HepG2 (cell line): ENCODE data around the gene BUD23. TPM values are rescaled to one million over a fixed set of nuclear protein-coding genes. Genes with fewer than 3 reads are reported as not detected.

ENCODE experiments used
- CHCHD3 ChIP-seq: sonication (generic); formaldehyde crosslinking; IDR thresholded peaks from 2 replicates; pipeline ENCODE4 v1.8.0; 2022; ENCODE audit warnings: mild to moderate bottlenecking, missing genetic modification reagents, moderate library complexity
- HOXA7 ChIP-seq: sonication (generic); formaldehyde crosslinking; IDR thresholded peaks from 2 replicates; pipeline ENCODE4 v1.8.1; 2022; ENCODE audit warnings: mild to moderate bottlenecking, missing genetic modification reagents, moderate library complexity
- MAF1 ChIP-seq: sonication (generic); formaldehyde crosslinking; IDR thresholded peaks from 2 replicates; pipeline ENCODE4 v1.5.0; 2020; ENCODE audit warnings: missing genetic modification reagents, borderline replicate concordance
- NR2F2 ChIP-seq: IDR thresholded peaks from 2 replicates; pipeline ENCODE4 v1.6.1; 2012; ENCODE audit warnings: low read depth, inconsistent platforms, borderline replicate concordance
- PHF5A ChIP-seq: IDR thresholded peaks from one replicate; pipeline ENCODE4 v1.6.1; 2018; ENCODE audit warnings: low read depth, missing genetic modification reagents; ENCODE audit not compliant: unreplicated experiment
- SP4 ChIP-seq: sonication (generic); formaldehyde crosslinking; IDR thresholded peaks from 2 replicates; pipeline ENCODE4 v1.8.1; 2023; ENCODE audit warnings: mild to moderate bottlenecking, missing genetic modification reagents
- TBX2 ChIP-seq: sonication (generic); formaldehyde crosslinking; IDR thresholded peaks from 2 replicates; pipeline ENCODE4 v1.5.0; 2020; ENCODE audit warnings: missing genetic modification reagents, mild to moderate bottlenecking, borderline replicate concordance
- YEATS2 ChIP-seq: sonication (generic); formaldehyde crosslinking; IDR thresholded peaks from 2 replicates; pipeline ENCODE4 v1.4.0; 2020; ENCODE audit warnings: missing genetic modification reagents, borderline replicate concordance
- ZIK1 ChIP-seq: sonication (generic); formaldehyde crosslinking; IDR thresholded peaks from 2 replicates; pipeline ENCODE4 v1.5.0; 2020; ENCODE audit warnings: mild to moderate bottlenecking, low read depth, missing genetic modification reagents, borderline replicate concordance
- ZMYM3 ChIP-seq: sonication (generic); formaldehyde crosslinking; IDR thresholded peaks from 2 replicates; pipeline ENCODE4 v1.5.1; 2020; ENCODE audit warnings: mild to moderate bottlenecking, missing genetic modification reagents
- ZNF879 ChIP-seq: sonication (generic); formaldehyde crosslinking; IDR thresholded peaks from 2 replicates; pipeline ENCODE4 v1.8.1; 2023; ENCODE audit warnings: missing genetic modification reagents
- polyA plus RNA-seq, 8 experiments: library from polyadenylated mRNA; depleted of rRNA in 3 of 8; stranded (reverse) in 7 of 8; unstranded in 1 of 8; fragments of >200 nt; fragmentation: Illumina TruSeq in 4 of 8; extraction: Trizol in 4 of 8; gene quantifications; 2 replicates each; pipeline versions ENCODE4 v1.2.1 to v1.2.3, GENCODE V29; 2011 to 2016; ENCODE audit warnings: low read depth in 4 of 8, missing spikeins in 1 of 8, mixed read lengths in 1 of 8; ENCODE audit not compliant: insufficient read depth in 1 of 8
- total RNA-seq, 5 experiments: library from RNA; depleted of rRNA; stranded (reverse); fragments of >200 nt; fragmentation: Illumina TruSeq; extraction: Trizol; gene quantifications; 2 replicates each; pipeline ENCODE4 v1.2.3, GENCODE V29; 2016; ENCODE audit warnings: low read depth in 1 of 5
- TF ChIP-seq, protein P1 (sequence below): sonication (generic); formaldehyde crosslinking; IDR thresholded peaks from 2 replicates; pipeline ENCODE4 v1.4.0; 2020; ENCODE audit warnings: mild to moderate bottlenecking, missing genetic modification reagents
- TF ChIP-seq, protein P2 (sequence below): fragments of 450-650 bp; IDR thresholded peaks from 2 replicates; pipeline ENCODE4 v1.6.1; 2017; ENCODE audit warnings: mild to moderate bottlenecking
- TF ChIP-seq, protein P3 (sequence below): IDR thresholded peaks from 2 replicates; pipeline ENCODE4 v1.6.1; 2016; ENCODE audit warnings: missing biosample characterization, missing genetic modification reagents, low read depth
- TF ChIP-seq, protein P4 (sequence below): IDR thresholded peaks from 2 replicates; pipeline ENCODE4 v1.6.1; 2016; ENCODE audit warnings: missing compliant biosample characterization, missing genetic modification reagents, borderline replicate concordance

Gene BUD23
- total and polyA plus RNA-seq, 2 of the 13 experiments (the other 11 are each of a cell fraction or from before 2014, with no cell fraction given) = 47.5 to 54.5 TPM

DNA sequence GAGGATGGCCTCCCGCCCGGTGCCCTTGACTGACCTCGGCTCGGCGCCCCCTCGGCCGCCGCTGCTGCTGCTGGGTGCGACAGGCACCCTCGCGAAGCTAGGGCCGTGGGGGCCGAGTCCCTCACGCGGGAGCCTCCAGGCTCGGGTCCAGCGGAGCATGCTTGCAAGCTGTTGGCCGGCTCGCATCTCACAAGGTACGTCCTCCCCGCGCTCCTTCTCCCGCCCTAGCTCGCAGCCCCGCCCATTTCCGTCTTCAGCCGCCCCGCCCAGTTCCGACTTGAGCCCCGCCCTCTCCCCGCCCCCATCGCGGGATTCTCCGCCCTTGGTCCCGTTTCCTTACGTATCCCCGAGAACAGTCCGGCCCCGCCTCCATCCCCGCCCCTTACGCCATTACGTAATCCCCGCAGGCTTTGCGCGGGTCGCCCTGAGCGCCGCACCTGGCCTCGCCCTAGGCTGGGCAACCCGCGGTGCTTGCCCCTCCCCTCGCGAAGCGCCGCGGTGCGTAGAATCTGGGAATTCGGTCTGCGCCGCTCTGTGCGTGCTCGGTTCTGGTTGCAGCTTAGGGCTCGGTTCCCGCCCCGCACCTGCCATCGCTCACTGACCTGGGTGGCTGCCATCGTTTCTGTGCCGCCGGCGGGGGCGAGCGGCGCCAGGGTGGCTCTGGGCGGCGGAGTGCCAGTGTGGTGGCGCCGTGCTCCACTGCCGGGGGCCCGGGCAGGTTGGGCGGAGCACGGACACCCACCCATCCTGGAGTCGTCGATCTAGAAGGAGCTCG, 55.4 kb downstream of the BUD23 start, which contains the start of gene ABHD11 (continued):
- TF ChIP-seq, protein P1, sequence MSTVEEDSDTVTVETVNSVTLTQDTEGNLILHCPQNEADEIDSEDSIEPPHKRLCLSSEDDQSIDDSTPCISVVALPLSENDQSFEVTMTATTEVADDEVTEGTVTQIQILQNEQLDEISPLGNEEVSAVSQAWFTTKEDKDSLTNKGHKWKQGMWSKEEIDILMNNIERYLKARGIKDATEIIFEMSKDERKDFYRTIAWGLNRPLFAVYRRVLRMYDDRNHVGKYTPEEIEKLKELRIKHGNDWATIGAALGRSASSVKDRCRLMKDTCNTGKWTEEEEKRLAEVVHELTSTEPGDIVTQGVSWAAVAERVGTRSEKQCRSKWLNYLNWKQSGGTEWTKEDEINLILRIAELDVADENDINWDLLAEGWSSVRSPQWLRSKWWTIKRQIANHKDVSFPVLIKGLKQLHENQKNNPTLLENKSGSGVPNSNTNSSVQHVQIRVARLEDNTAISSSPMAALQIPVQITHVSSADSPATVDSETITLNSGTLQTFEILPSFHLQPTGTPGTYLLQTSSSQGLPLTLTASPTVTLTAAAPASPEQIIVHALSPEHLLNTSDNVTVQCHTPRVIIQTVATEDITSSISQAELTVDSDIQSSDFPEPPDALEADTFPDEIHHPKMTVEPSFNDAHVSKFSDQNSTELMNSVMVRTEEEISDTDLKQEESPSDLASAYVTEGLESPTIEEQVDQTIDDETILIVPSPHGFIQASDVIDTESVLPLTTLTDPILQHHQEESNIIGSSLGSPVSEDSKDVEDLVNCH (CRISPR knock-in tag) = no peak
- no peak for TF ChIP-seq HOXA7 (CRISPR knock-in tag)
- peak; percentile 74; the same call in 1 of the 2 replicates for TF ChIP-seq MAF1 (CRISPR knock-in tag)
- peak; percentile 16; the same call in 1 of the 2 replicates for TF ChIP-seq CHCHD3 (CRISPR knock-in tag)
- peak; percentile 76 for TF ChIP-seq ZMYM3 (CRISPR knock-in tag)
- TF ChIP-seq, protein P2, sequence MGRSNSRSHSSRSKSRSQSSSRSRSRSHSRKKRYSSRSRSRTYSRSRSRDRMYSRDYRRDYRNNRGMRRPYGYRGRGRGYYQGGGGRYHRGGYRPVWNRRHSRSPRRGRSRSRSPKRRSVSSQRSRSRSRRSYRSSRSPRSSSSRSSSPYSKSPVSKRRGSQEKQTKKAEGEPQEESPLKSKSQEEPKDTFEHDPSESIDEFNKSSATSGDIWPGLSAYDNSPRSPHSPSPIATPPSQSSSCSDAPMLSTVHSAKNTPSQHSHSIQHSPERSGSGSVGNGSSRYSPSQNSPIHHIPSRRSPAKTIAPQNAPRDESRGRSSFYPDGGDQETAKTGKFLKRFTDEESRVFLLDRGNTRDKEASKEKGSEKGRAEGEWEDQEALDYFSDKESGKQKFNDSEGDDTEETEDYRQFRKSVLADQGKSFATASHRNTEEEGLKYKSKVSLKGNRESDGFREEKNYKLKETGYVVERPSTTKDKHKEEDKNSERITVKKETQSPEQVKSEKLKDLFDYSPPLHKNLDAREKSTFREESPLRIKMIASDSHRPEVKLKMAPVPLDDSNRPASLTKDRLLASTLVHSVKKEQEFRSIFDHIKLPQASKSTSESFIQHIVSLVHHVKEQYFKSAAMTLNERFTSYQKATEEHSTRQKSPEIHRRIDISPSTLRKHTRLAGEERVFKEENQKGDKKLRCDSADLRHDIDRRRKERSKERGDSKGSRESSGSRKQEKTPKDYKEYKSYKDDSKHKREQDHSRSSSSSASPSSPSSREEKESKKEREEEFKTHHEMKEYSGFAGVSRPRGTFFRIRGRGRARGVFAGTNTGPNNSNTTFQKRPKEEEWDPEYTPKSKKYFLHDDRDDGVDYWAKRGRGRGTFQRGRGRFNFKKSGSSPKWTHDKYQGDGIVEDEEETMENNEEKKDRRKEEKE = no peak
- TF ChIP-seq PHF5A = peak; percentile 27
- TF ChIP-seq ZNF879 (CRISPR knock-in tag) = no peak; the same call in 1 of the 2 replicates
- no peak for TF ChIP-seq NR2F2
- peak; percentile 83 for TF ChIP-seq TBX2 (CRISPR knock-in tag)
- peak; percentile 96 for TF ChIP-seq SP4 (CRISPR knock-in tag)
- peak; percentile 66; the same call in 1 of the 2 replicates for TF ChIP-seq YEATS2
- no peak; the same call in 1 of the 2 replicates for TF ChIP-seq ZIK1 (CRISPR knock-in tag)
- TF ChIP-seq, protein P3, sequence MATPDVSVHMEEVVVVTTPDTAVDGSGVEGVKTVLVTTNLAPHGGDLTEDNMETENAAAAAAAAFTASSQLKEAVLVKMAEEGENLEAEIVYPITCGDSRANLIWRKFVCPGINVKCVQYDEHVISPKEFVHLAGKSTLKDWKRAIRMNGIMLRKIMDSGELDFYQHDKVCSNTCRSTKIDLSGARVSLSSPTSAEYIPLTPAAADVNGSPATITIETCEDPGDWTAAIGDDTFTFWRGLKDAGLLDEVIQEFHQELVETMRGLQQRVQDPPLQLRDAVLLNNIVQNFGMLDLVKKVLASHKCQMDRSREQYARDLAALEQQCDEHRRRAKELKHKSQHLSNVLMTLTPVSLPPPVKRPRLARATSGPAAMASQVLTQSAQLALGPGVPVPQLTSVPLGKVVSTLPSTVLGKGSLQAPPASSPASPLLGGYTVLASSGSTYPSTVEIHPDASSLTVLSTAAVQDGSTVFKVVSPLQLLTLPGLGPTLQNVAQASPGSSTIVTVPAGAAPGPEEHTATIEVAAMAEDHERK (CRISPR knock-in tag) = peak; percentile 72
- TF ChIP-seq, protein P4, sequence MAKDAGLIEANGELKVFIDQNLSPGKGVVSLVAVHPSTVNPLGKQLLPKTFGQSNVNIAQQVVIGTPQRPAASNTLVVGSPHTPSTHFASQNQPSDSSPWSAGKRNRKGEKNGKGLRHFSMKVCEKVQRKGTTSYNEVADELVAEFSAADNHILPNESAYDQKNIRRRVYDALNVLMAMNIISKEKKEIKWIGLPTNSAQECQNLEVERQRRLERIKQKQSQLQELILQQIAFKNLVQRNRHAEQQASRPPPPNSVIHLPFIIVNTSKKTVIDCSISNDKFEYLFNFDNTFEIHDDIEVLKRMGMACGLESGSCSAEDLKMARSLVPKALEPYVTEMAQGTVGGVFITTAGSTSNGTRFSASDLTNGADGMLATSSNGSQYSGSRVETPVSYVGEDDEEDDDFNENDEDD (CRISPR knock-in tag) = peak; percentile 89
